Measurements from ENCODE around the gene RIMBP2.
"Not testable (repeated sequence)": the region's sequence is repeated elsewhere in the genome, so short reads cannot be mapped to it uniquely, and the experiment has no call there.

Gene RIMBP2

GRCh38 chr12:130656411-130656810 lies 59.7 kb downstream of the RIMBP2 start:
- DNase-seq (ENCODE audit: low read depth): no peak

GRCh38 chr12:130655881-130656280 lies 60.2 kb downstream of the RIMBP2 start:
- DNase-seq (ENCODE audit: low read depth): no peak

- DNase-seq (ENCODE audit: low read depth): no peak
Measured at GRCh38 chr12:130655010-130655409, 61.1 kb downstream of the RIMBP2 start.

- no peak for DNase-seq (ENCODE audit: low read depth)
Measured at GRCh38 chr12:130651188-130651959, 64.7 kb downstream of the RIMBP2 start.

- DNase-seq (ENCODE audit: low read depth): no peak
Measured at GRCh38 chr12:130650131-130650530, 66.0 kb downstream of the RIMBP2 start.

- DNase-seq (ENCODE audit: low read depth): no peak
Measured at GRCh38 chr12:130649101-130650045, 66.7 kb downstream of the RIMBP2 start.

- no peak for DNase-seq (ENCODE audit: low read depth)
Measured at GRCh38 chr12:130647814-130648213, 68.3 kb downstream of the RIMBP2 start.

GRCh38 chr12:130646716-130647370 lies 69.3 kb downstream of the RIMBP2 start:
- no peak for DNase-seq (ENCODE audit: low read depth)

GRCh38 chr12:130646191-130646590 lies 69.9 kb downstream of the RIMBP2 start:
- not testable (repeated sequence) for DNase-seq (ENCODE audit: low read depth)

GRCh38 chr12:130645751-130646150 lies 70.3 kb downstream of the RIMBP2 start:
- no peak for DNase-seq (ENCODE audit: low read depth)

- no peak for DNase-seq (ENCODE audit: low read depth)
Measured at GRCh38 chr12:130644566-130644965, 71.5 kb downstream of the RIMBP2 start.

- DNase-seq (ENCODE audit: low read depth): no peak
Measured at GRCh38 chr12:130644146-130644545, 72.0 kb downstream of the RIMBP2 start.

GRCh38 chr12:130642856-130643255 lies 73.2 kb downstream of the RIMBP2 start:
- no peak for DNase-seq (ENCODE audit: low read depth)

GRCh38 chr12:130641533-130642184 lies 74.4 kb downstream of the RIMBP2 start:
- DNase-seq (ENCODE audit: low read depth): no peak

GRCh38 chr12:130640901-130641300 lies 75.2 kb downstream of the RIMBP2 start:
- no peak for DNase-seq (ENCODE audit: low read depth)

- no peak for DNase-seq (ENCODE audit: low read depth)
Measured at GRCh38 chr12:130640496-130640895, 75.6 kb downstream of the RIMBP2 start.

GRCh38 chr12:130639476-130640424 lies 76.3 kb downstream of the RIMBP2 start:
- DNase-seq (ENCODE audit: low read depth): no peak

GRCh38 chr12:130636370-130636769 lies 79.7 kb downstream of the RIMBP2 start:
- no peak for DNase-seq (ENCODE audit: low read depth)

GRCh38 chr12:130634866-130635265 lies 81.2 kb downstream of the RIMBP2 start:
- no peak for DNase-seq (ENCODE audit: low read depth)

GRCh38 chr12:130633771-130634170 lies 82.3 kb downstream of the RIMBP2 start:
- DNase-seq (ENCODE audit: low read depth): no peak

- no peak for DNase-seq (ENCODE audit: low read depth)
Measured at GRCh38 chr12:130632642-130633041, 83.5 kb downstream of the RIMBP2 start.

Measured in ELR (cell line).